GM12865 (cell line): Measurements from ENCODE around the gene PLEKHA7.
"Not testable (repeated sequence)": the region's sequence is repeated elsewhere in the genome, so short reads cannot be mapped to it uniquely, and the experiment has no call there.

Experiments used
- DNase-seq: peaks from one replicate; pipeline ENCODE4 v3.0.0; 2010; ENCODE audit warnings: low read depth
- H3K4me3 ChIP-seq: 2 replicates; pipeline ENCODE4 v1.5.1; 2011; ENCODE audit warnings: mild to moderate bottlenecking, low read depth, low read length, control low read depth
- CTCF ChIP-seq: IDR thresholded peaks from 2 replicates; pipeline ENCODE4 v1.5.1; 2011; ENCODE audit warnings: low read length, control low read depth, low read depth, inconsistent platforms; ENCODE audit not compliant: insufficient read depth; ENCODE audit errors: missing control alignments

PLEKHA7 gene

GRCh38 chr11:16873289-16873688, 140.9 kb downstream of the PLEKHA7 start:
- no peak for DNase-seq
- no peak for TF ChIP-seq CTCF
- no peak overlapping the region for H3K4me3 ChIP-seq

- TF ChIP-seq CTCF: no peak
- H3K4me3 ChIP-seq: no peak overlapping the region
- no peak for DNase-seq
These were observed 142.8 kb downstream of the PLEKHA7 start for GRCh38 chr11:16871368-16871767.

- no peak for DNase-seq
- TF ChIP-seq CTCF: no peak
- no peak overlapping the region for H3K4me3 ChIP-seq
These were observed 147.1 kb downstream of the PLEKHA7 start for GRCh38 chr11:16867097-16867496.

- H3K4me3 ChIP-seq, DNase-seq: not testable (repeated sequence)
These were observed 149.8 kb downstream of the PLEKHA7 start for GRCh38 chr11:16864428-16864827.

GRCh38 chr11:16863389-16863788, 150.8 kb downstream of the PLEKHA7 start:
- no peak for DNase-seq
- no peak for TF ChIP-seq CTCF
- H3K4me3 ChIP-seq: no peak overlapping the region

- no peak overlapping the region for H3K4me3 ChIP-seq
- no peak for DNase-seq
- no peak for TF ChIP-seq CTCF
These were observed 151.5 kb downstream of the PLEKHA7 start for GRCh38 chr11:16862726-16863125.

- DNase-seq: no peak
- TF ChIP-seq CTCF: no peak
- no peak overlapping the region for H3K4me3 ChIP-seq
These were observed 152.4 kb downstream of the PLEKHA7 start for GRCh38 chr11:16861862-16862261.
